HK-2 (cell line): ENCODE results near the gene RSPH9.

Experiments used
- DNase-seq: peaks from one replicate; pipeline ENCODE4 v3.0.0-alpha.2; 2018; ENCODE audit not compliant: unreplicated experiment

Gene RSPH9

GRCh38 chr6:43709654-43710303 lies 64.9 kb downstream of the RSPH9 start:
- DNase-seq = no peak

DNA sequence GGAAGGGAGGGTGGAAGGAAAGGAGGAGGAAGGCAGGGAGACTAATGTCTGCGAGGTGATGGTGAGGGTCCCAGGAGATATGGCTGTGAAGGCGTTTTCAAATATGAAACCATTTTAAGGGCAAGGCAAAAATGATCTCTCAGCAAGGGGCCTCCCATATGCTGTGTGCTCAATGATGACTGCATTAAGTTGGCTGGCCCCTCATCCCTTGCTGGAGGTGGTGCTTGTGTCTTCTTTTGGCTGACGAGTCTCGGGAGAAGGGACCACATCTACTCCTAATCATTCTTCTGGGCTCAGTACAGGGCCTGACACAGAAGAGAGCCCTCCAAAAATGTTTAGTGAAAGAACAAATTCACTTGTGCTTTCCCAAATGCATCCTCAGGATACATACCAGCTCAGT lies 65.7 kb downstream of the RSPH9 start:
- no peak for DNase-seq

DNA sequence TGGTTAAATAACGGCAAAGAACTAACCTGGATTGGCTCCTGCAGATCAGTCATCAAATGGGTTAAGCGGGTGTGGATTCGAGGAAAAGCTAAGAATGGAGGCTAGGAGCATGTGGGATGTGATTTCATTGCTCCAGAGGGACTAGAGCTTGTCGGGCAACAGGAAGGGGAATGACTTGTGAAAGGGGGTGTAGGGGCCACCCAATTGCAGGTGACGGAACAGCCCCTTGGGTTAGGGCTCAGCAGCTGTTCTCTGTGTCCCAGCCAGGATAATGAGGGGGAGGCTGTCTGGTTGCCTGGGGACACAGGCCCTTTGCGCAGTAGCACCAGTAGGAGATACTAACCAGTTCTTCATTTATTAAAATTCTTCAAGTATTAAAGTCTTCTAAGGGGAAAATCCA lies 67.7 kb downstream of the RSPH9 start:
- no peak for DNase-seq

GRCh38 chr6:43713643-43714310 lies 68.9 kb downstream of the RSPH9 start:
- no peak for DNase-seq

DNA sequence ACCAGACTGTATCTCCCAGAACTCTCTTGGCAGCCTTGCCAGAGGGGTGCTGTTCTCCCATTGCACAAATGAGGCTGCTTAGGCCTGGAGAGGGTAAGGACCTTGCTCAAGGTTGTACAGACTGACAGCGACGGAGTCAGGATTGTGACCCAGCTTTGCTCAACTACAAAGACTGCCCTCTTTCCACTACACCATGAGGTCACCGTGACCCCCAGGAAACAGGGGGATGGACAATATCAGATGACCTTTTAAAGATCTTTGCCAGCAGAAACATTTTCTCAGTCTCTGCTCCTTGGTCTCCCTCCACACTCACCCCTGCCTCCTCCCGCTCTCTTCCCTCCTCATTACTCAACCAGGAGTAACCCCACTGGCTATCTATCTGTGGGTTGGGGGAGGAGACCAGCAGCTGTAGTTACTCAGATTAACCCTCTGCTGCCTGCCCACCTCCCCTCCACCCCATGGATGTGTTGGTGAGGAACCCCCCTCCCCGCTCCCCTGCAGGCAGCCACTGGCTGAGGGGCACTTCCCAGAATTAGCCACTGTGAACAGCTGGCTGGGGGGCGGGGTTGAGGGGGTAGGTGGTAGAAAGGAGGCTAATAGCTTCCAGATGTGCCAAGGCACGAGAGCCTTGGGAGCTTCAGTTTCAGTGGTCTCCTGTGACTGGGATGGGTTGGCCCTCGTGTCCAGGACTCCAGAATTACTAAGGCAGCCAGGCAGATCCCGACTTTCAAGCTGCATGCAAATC lies 69.6 kb downstream of the RSPH9 start:
- no peak for DNase-seq

GRCh38 chr6:43715056-43715788 lies 70.4 kb downstream of the RSPH9 start:
- no peak for DNase-seq

DNA sequence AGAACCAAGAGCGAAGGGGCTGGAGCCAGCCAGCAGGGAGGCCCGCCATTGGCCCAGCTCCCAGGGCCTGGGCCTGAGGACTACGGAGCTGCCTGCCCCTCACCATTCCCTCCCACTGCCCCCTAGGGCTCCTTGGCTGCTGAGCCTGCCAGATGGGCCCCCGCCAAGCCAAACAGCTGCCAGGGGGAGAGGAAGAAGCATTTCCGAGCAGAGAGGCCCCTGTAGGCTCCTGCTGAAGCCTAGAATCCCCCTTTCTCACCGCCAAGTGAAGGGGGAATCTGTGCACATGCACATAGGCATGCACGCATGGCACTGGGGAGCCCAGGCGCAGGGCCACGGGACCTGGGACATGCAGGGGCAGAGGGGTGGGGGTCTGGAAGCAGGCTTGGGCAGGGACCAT lies 71.3 kb downstream of the RSPH9 start:
- no peak for DNase-seq

DNA sequence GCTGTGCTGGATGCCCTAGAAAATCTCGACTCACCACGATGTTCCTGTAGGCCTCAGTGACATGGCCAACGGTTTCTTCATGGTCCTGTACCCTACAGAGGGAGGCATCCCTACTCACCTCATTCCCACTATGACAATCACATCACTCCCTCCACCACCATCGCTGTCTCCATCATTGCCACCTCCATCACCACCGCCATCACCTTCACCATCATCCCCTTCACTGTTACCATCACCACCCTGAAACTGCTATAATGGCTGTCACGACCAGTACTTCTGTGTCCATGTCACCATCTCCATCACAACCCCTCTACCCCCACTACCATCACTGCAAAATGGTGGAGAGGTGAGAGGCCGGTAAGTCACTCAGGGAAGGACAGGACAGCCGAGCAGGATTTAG lies 72.6 kb downstream of the RSPH9 start:
- DNase-seq = no peak

DNA sequence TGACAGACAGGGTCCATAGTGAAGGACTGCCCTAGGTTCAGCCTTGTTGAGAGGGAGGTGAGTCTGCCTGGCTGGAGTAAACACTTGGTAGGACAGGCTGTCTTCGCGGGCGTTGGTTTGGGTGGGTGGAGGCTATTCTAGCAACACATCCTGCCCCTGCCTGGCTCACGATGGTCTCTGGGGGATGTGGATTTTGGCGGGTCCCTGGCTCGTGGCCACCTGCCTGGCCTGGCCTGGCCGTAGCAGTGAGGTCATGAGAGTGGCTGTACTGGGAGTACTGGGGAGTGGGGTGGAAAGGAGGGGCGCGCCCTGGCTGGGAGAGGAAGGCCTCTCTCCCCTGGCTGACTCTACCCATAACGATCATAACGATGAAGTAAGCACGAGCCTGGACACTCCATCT lies 73.0 kb downstream of the RSPH9 start:
- no peak for DNase-seq

- DNase-seq = no peak
Observed at GRCh38 chr6:43718387-43719105, 73.7 kb downstream of the RSPH9 start.

GRCh38 chr6:43719511-43719910 lies 74.7 kb downstream of the RSPH9 start:
- DNase-seq = no peak

- no peak for DNase-seq
Observed at GRCh38 chr6:43720999-43721398, 76.2 kb downstream of the RSPH9 start.
